Measurements from ENCODE around the gene NMNAT3.
A peak's percentile ranks its signal among the peaks of the same experiment; 100 is the strongest.

Gene NMNAT3

DNA sequence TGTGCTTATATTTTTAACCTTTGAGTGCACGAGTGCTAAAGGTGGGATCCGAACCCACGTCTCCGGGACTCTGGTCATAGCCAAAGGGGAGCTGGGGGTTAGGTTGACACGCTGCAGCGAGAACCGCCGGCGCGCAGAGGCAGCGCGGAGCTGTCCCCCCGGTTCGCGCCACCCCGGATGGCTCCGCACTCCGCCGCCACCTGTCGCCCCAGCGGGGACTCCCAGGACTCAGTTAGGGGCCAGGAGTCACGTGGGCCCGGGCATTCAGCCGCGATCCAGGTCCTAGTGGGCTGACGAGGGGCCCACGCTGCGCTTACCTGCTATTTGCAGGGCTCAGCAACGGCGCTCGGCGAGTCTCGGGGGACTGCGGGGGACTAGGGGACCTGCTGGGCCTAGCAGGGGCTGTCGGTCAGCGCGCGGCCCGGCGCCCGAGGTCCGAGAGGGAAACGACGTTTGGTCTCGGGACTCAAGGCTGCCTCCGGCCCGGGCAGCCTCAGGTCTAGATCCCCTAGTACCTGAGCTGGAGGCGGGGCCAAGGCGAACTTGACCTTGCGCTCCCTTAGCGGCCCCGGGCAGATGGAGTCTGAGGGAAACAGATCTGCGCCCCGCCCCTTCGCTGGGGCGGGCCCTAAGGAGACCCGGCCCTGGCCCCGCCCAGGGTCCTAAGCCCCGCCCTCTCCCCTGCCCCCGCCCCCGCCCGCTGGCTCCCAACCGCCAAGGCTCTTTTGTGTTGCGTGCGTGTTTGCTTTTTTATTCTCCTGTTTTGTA is at the start of gene NMNAT3:
Gene NMNAT3, minus strand, starts transcription at position 585 of the 768 bp plus-strand sequence. CDS start 50,248 bp downstream, outside the sequence.
- peak; percentile 54 to 59 for DNase-seq (ENCODE audit: low read depth in 2 of 2, low spot score in 1 of 2)

GRCh38 chr3:139721370-139721769 is 43.6 kb upstream of the NMNAT3 start:
- no peak for DNase-seq (ENCODE audit: low read depth in 2 of 2, low spot score in 1 of 2)

GRCh38 chr3:139718415-139718814 is 40.6 kb upstream of the NMNAT3 start:
- DNase-seq (ENCODE audit: low read depth in 2 of 2, low spot score in 1 of 2), result no peak

DNA sequence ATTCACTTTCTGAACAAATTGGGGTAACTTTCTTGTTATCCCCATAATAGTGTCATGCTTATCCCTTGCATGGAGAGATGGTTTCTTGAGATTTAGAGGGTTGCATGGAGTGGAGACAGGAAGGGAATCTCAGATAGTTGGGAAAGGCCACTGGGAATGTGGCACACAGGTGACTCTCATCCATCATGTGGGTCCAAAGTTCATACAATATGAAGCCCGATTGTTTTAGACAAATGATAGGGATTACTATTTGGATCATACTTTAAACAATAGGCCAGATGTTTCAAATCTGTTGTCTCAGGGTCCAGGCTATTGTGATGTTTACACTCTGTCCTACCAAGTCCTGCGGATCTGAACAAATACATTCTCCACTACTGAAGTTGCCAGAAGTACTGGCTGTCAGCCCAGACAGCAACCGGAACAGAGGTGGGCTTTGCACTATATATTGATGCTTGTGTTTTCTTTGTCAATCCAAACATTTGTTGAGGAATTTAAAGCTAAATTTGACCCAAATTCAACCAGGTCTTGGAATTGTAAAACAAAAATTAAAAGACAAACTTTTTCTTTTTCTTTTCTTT is 39.2 kb upstream of the NMNAT3 start:
- no peak for DNase-seq (ENCODE audit: low read depth in 2 of 2, low spot score in 1 of 2)

GRCh38 chr3:139715743-139716360 is 38.1 kb upstream of the NMNAT3 start:
- DNase-seq (ENCODE audit: low read depth in 2 of 2, low spot score in 1 of 2), result no peak

- no peak for DNase-seq (ENCODE audit: low read depth in 2 of 2, low spot score in 1 of 2)
These were observed 37.4 kb upstream of the NMNAT3 start for GRCh38 chr3:139715166-139715565.

DNA sequence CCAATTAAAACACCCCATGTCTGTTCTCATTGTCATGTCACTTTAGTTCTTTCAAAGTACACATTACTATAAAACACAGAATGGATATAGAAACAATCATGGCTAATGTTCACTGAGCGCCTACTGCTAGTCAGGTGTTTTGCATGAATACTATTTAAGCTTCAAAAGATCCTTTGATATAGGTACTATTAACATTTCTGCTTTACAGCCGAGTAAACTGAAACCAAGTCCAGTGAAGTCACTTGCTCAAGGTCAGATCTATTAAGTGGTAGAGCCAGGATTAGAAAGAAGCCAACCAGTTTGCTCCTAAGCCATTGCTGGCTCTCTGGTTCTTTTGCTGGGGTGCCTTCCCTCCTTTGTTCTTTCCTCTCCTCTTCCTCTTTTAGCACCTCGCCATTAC is 32.4 kb upstream of the NMNAT3 start:
- DNase-seq (ENCODE audit: low read depth in 2 of 2, low spot score in 1 of 2), result no peak

DNA sequence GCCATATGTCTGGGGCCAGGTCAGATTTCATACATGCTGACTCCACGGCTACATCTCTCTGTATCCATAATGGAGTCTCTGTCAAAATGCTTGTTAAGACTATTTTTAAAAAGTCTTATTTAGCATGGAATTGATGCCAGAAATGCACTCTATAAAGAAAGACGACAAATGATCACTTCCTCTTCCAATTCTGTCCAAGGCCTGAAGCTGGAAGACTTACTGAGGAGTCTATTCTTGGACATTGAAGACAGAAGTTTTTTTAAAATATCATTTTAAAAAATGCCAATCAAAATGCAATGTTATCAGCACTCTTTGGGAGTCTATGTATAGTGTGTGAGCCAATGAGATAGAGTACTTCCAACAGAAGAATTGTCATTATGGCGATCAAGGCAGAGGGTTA is 27.9 kb upstream of the NMNAT3 start:
- no peak for DNase-seq (ENCODE audit: low read depth in 2 of 2, low spot score in 1 of 2)

DNA sequence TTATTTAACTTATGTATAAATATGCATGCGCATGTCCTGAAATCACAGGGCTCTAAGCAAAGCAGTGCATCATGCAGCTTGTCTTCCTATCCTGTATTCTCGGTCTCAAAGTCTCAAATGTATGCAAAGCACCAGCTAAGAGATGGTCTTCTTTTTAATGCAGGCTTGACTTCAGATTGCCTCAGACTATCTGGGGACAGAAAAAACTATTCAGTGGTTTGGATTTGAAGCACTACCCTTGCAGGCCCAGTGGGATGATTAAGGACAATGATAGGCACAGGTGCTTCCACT is 18.5 kb upstream of the NMNAT3 start:
- no peak for DNase-seq (ENCODE audit: low read depth in 2 of 2, low spot score in 1 of 2)

DNA sequence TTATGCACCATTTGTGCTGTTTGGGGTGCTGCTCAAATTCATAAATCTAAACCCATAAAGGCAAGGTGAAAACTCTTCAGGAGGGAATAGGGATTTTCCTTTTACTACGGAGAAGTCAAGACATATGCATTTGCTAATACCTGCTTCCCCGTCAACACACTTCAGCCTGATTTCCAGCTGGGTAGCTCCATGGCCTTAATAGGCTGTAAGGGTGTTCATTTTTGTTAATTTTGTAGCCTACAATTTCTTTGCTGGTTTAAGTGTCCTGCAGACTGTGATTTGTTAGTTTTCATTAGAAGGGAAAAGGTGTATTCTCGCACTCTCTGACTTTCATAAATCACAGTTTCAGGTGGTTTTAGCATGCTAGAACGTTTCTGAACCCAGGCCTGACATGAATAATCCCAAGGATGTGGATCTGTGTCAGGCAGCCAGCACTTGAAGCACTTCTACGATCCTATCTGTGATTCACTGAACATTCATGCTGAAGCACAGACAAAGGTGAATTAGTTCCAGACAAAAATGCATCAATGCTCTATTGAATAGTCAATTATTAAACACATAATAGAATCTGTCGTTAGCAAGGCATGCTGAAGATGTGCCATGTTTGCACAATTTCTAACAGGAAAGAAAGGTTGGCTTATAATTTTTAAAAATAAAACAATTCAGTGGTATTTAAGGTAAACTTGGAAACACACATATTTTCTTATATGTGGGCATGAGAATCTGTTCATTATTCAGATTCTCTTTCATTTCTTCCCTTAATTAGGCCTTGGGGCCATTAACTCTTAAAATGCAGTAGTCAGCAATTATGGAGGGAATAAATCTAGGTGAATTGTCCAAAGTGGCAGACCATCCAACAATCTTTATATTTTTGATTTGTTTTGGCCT is 17.9 kb upstream of the NMNAT3 start:
- no peak for DNase-seq (ENCODE audit: low read depth in 2 of 2, low spot score in 1 of 2)

- DNase-seq (ENCODE audit: low read depth in 2 of 2, low spot score in 1 of 2), result no peak
These were observed 17.2 kb upstream of the NMNAT3 start for GRCh38 chr3:139695007-139695406.

DNA sequence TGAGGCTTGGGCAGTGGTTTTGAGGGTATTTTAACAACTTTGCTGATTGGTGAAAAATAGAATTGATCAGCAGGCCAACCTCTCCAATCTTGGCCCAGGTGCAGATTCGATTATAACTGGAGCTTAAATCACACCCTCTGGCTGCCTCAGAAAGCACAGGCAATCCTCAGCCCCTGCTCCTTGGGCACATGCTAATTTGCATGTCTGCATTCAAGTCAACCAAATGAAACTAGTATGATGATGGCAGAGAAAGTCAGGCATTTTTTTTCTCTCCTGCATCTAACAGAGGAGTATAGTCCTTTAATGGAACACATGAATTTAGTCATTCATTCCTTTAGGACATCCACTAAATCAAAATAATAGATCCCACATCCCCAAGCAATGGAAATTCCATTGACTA is 16.8 kb upstream of the NMNAT3 start:
- no peak for DNase-seq (ENCODE audit: low read depth in 2 of 2, low spot score in 1 of 2)

DNA sequence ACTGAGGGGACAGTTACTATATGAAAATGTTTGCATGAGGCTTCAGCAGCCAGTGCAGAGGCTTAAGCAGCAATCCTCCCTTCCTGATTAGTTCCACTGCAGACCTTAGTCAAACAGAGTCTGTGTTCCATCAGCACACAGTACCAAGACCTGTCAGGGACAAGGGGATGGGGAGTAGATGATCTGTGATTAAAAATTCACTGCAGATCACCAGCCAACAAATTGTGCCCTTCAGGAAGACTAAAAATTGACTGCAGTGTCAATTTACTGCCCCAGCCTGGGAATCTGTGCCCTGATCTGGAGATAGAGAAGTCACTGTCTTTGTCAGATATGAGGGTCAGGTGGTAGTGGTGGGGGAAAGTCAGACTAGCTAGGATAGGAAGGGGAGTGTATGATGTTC is 13.8 kb upstream of the NMNAT3 start:
- DNase-seq (ENCODE audit: low read depth in 2 of 2, low spot score in 1 of 2), result no peak

DNA sequence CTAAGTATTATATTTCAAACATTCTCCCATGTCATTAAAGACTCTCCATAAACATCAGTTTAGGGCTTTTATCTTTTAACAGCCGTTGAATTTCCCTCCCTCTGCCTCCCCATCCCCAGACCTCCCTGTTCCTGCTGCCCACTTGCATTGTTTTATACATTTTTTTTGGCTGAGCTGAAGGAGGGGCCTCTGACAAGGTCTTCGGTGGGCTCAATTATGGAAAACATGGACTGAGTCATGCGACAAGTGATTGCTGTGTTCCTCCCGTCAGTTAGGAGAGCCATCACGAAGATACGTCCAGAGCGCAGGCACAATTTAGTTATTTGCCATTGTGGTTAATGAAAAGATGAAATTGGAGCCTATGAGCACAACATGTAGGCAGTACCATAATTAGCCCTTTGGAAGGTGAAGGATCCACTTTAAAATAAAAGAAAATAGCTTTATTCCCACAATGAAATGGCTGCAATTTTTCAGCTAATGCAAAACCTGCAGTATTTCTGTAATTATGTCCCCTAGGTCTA is 12.0 kb upstream of the NMNAT3 start:
- no peak for DNase-seq (ENCODE audit: low read depth in 2 of 2, low spot score in 1 of 2)

DNA sequence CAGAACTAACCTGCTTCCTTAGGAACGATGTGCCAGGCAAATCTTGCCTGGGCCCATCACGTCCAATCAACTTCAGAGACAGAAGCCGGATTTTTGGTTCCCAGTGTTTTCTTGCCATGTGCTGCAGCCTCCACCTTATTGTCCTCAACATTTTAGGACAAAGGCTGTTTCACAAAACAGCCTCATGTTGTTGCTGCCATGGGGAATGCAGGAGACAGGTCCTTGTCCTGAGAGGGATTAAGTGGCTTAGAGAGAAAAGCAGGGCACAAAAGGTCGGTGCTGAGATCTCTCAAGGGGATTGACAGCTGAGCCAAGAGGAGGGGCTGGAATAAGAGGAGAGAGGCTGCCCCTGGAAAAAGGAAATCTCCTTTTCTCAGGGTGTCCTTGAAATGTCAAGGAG is 11.3 kb upstream of the NMNAT3 start:
- DNase-seq (ENCODE audit: low read depth in 2 of 2, low spot score in 1 of 2), result no peak

DNA sequence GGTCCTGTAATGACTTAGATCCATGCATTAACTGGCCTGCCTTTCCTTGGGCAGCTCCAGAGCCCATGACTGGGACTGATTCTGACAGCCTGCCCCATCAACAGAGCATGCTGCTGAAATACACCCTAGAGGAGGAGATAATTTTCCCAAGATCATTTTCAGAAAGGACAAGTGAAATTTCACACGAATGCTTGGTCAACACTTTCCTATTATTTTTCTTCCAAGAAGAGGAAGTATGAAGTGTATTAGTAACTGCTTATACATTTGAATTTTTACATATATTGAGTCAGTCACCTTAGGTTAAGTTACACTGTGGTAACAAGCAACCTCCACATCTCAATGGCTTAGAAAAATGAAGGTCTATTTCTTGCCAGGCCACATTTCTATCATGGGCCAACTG is 9.7 kb upstream of the NMNAT3 start:
- DNase-seq (ENCODE audit: low read depth in 2 of 2, low spot score in 1 of 2), result no peak

DNA sequence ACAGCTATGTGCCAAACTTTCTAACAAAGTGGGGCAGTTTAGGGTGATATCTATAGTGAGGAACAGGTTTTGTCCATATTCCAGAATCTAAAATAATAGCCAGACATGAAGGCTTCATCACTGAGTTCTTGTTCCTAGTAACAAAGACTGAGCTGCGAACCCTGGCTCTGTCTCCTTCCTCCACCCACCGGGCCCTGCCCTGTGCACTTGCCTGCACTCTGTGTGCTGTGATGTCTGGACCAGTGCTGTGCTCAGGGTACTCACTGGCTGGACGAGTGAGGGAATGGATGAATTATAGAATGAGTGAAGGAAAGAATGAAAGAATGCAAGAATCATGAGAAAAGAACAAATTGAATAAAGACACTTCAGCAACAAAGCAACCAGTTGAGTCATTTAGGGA is 8.9 kb upstream of the NMNAT3 start:
- no peak for DNase-seq (ENCODE audit: low read depth in 2 of 2, low spot score in 1 of 2)

- DNase-seq (ENCODE audit: low read depth in 2 of 2, low spot score in 1 of 2), result no peak
These were observed 8.4 kb upstream of the NMNAT3 start for GRCh38 chr3:139686206-139686605.

- no peak for DNase-seq (ENCODE audit: low read depth in 2 of 2, low spot score in 1 of 2)
These were observed 1.5 kb upstream of the NMNAT3 start for GRCh38 chr3:139679220-139679775.

DNA sequence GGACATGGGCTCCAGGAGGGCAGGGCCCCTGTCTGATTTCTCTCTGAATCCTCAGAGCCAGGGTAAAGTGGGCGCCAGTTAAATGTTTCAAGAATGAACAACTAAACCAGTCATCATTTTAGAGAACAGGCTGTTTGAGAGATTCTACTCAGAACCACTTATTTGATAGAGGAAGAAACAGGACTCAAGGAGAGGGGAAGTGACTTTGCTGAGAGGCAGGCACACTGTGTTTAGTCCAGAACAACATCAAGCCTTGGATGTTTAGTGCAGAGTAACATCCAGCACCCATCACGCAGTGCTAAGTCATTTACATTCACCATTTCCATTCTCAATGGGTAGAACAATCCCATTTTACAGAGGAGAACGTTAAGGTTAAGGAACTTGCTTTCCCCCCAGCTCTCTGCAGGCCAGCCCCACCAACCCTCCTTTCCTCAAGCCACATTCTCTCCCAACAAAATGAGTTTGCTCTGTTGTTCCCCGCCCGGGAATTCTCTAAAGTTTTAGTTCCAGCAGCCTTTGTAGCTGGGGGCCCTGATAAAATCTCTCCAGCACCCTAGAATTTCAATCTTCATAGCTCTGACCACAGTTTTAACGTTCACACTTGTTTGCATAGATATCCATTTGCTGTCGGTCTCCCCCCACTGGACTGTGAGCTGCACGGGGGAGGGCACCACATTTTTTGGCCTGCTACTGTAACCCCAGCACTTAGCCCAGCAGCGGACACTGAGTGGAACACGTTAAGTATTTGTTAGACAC is 962 bp downstream of the NMNAT3 start:
- no peak for DNase-seq (ENCODE audit: low read depth in 2 of 2, low spot score in 1 of 2)

DNA sequence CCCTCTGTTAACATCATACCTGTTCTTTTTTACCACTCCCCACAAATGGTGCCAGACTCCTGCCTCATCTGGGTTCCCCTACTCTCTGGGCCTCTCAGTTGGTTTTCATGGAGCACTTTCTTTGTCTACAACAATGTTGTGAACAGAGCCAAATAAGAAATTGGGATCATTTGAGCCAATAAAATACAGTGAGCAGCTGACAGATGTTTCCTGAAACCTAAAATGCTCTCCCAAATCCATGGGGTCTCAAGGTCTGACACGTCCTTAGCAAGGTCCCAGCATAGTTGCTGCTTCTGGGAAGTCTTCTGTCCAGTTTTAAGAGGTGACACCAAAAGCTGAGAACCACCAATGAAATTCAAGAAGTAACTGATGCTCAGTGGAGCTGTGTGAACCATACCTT is 1.7 kb downstream of the NMNAT3 start:
- no peak for DNase-seq (ENCODE audit: low read depth in 2 of 2, low spot score in 1 of 2)

Measured in stimulated activated CD8-positive, alpha-beta memory T cell treated with anti-CD3 and anti-CD28 coated beads, Interleukin-4, amount 100 ng/mL, for 4 hours (primary cell).